Measurements from ENCODE around the gene FAM107B. TPM values are rescaled to one million over a fixed set of nuclear protein-coding genes. Genes with fewer than 3 reads are reported as not detected.

The FAM107B gene
- total RNA-seq, 4 donors from 2014 or later: 24.1 to 69.7 (median 43.2) TPM

- TF ChIP-seq CTCF (IDR thresholded peaks at IDR 0.05): no peak
- TF ChIP-seq POLR2A (IDR thresholded peaks at IDR 0.05): no peak
- H3K27me3 ChIP-seq: no peaks in the 10 kb centered on the region
- no peaks in the 10 kb centered on the region for H3K4me1 ChIP-seq
- no peak for DNase-seq
- intact Hi-C loops (cut with DNase I; ENCODE audit: low total_unique reads): no loop called here
- H3K36me3 ChIP-seq: no peaks in the 10 kb centered on the region
- H3K4me3 ChIP-seq: no peak overlapping the region
- H3K27ac ChIP-seq: no peak overlapping the region
- no peaks in the 10 kb centered on the region for H3K9me3 ChIP-seq
Measured at GRCh38 chr10:14489522-14490177, 285.0 kb downstream of the FAM107B start.

DNA sequence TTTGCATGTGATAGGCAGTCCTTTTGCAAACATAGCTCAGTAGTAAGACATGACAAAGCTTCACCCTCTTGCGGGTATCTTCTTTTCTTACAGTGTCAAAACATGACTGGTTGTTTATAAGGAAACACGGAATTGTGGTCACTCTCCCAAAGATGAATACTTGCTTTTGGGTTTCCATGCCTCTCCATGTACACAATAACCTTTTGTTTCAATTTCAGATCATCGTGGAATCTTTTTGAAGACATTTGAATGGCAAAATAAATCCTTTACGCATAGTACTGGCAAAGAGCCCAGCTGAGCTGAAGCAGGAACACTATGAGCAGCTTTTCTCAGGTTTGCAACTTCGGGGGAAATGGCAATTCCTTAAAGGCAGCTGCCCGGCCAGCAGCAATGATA is 287.2 kb downstream of the FAM107B start:
- no peak overlapping the region for H3K27ac ChIP-seq
- no peaks in the 10 kb centered on the region for H3K9me3 ChIP-seq
- TF ChIP-seq POLR2A (IDR thresholded peaks at IDR 0.05) (no peak), CTCF (IDR thresholded peaks at IDR 0.05) (no peak)
- H3K4me1 ChIP-seq: no peaks in the 10 kb centered on the region
- no peaks in the 10 kb centered on the region for H3K27me3 ChIP-seq
- no peak overlapping the region for H3K4me3 ChIP-seq
- intact Hi-C loops (cut with DNase I; ENCODE audit: low total_unique reads): no loop called here
- DNase-seq: no peak
- H3K36me3 ChIP-seq: no peaks in the 10 kb centered on the region

DNA sequence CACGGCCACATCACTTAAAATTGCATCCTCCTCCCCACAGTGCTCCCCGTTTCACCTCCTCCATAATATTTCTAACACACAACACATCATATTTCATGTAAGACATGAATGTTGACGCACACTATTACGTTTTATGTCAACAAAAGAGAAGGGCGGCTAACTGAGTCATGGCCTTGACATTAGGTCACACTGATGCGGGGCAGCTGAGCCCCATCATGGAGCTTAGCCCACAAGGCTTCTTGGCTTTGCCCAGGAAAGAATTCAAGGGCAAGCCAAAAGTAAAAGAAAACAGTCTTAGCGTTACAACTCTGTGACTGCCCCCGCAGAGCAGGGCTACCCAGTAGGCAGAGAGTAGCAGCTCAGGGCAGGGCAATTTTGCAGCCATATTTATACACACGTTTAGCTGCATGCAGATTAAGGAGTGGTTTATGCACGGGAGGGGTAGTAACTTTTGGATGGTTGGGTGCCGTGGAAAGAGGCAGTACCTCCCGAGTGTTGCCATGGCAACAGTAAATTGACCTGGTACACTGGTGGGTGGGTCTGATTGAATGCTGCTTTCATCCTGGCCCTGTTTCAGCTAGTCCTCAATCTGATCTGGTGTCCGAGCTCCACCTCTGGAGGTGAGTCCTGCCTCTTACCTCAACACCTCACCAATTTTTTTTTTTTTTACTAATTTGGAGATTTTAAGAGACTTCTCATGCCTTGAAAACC is 287.8 kb downstream of the FAM107B start:
- H3K9me3 ChIP-seq: no peaks in the 10 kb centered on the region
- no peak for DNase-seq
- H3K4me1 ChIP-seq: no peaks in the 10 kb centered on the region
- H3K36me3 ChIP-seq: no peaks in the 10 kb centered on the region
- H3K4me3 ChIP-seq: no peak overlapping the region
- H3K27me3 ChIP-seq: no peaks in the 10 kb centered on the region
- intact Hi-C loops (cut with DNase I; ENCODE audit: low total_unique reads): no loop called here
- H3K27ac ChIP-seq: no peak overlapping the region
- TF ChIP-seq POLR2A (IDR thresholded peaks at IDR 0.05): no peak
- no peak for TF ChIP-seq CTCF (IDR thresholded peaks at IDR 0.05)

DNA sequence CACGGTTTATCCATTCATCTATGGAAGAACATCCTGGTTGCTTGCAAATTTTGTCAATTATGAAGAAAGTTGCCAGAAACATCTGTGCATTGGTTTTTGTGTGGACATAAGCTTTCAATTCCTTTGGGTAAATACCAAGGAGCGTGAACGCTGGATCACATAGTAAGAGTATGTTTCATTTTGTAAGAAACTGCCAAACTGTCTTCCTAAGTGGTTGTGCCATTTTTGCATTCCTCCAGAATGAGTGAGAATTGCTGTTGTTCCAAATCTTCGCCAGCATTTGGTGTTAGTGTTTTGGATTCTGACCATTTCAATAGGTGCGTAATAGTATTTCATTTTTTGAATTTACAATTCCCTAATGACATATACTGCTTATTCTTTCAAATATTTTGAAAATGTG is 288.7 kb downstream of the FAM107B start:
- DNase-seq: no peak
- H3K4me3 ChIP-seq: no peak overlapping the region
- no peaks in the 10 kb centered on the region for H3K4me1 ChIP-seq
- TF ChIP-seq POLR2A (IDR thresholded peaks at IDR 0.05) (no peak), CTCF (IDR thresholded peaks at IDR 0.05) (no peak)
- no peaks in the 10 kb centered on the region for H3K9me3 ChIP-seq
- intact Hi-C loops (cut with DNase I; ENCODE audit: low total_unique reads): no loop called here
- H3K27ac ChIP-seq: no peak overlapping the region
- no peaks in the 10 kb centered on the region for H3K36me3 ChIP-seq
- H3K27me3 ChIP-seq: no peaks in the 10 kb centered on the region

- Histone ChIP-seq H3K27ac (no peak overlapping the region), H3K36me3 (no peaks in the 10 kb centered on the region), H3K27me3 (no peaks in the 10 kb centered on the region), H3K4me1 (no peaks in the 10 kb centered on the region), H3K9me3 (no peaks in the 10 kb centered on the region), H3K4me3 (no peak overlapping the region)
- DNase-seq: no peak
- intact Hi-C loops (cut with DNase I; ENCODE audit: low total_unique reads): no loop called here
- TF ChIP-seq POLR2A (IDR thresholded peaks at IDR 0.05) (no peak), CTCF (IDR thresholded peaks at IDR 0.05) (no peak)
Measured at GRCh38 chr10:14483417-14483816, 291.3 kb downstream of the FAM107B start.

Data from uterus (tissue), 4 donors.